Vagina (tissue), 2 donors: ENCODE data around the gene MARK2.
A peak's percentile ranks its signal among the peaks of the same experiment; 100 is the strongest.

Source experiments
- POLR2A ChIP-seq, 2 donors: fragments of 450-650 bp; IDR thresholded peaks; one replicate each; pipeline ENCODE4 v1.6.1; 2017; ENCODE audit warnings: antibody characterized with exemption in 2 of 2, mild to moderate bottlenecking in 2 of 2, moderate library complexity in 2 of 2
- POLR2AphosphoS5 ChIP-seq, 2 donors: sonication (generic); formaldehyde crosslinking; IDR thresholded peaks; one replicate each; pipeline ENCODE4 v1.9.0; 2017; ENCODE audit warnings: antibody characterized with exemption in 2 of 2, mild to moderate bottlenecking in 2 of 2, low read depth in 1 of 2; ENCODE audit not compliant: insufficient read depth in 1 of 2

DNA sequence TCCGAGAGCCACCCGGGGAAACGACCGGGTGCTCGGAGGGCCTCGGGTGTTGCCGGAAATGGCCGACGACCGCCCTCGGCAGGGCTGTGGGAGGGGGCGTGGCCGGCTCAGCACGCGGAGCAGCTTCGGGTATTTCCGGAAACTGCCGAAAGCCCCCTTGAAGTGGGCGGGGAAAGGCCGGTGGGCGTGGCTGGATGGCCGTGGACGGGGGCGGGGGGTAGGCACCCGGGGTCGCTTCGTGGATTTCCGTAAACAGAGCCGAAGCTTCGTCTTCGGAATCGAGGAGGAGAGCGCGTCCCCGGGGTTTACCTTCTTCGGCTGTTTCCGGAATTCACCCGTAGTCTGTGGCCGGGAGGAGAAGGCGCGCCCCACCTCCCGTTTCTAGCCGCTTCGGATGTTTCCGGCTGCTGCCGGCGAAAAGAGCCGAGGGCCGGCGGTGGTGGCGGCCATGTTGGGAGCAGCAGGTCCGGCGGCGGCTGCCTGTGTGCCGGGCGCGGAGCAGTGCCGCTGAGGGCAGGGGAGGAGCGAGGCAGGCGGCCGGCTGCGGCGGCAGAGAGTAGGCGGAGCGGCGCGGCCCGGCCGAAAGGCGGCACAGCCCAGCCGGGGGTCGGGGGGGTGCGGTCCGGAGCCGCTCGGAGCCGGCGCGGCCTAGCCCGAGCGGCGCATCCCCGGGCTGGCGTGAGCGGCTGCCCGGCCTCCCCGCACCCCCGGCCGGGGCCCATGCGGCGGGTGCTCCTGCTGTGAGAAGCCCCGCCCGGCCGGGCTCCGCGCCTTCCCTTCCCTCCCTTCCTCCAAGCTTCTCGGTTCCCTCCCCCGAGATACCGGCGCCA lies at the start of gene MARK2:
- TF ChIP-seq POLR2AphosphoS5 (IDR thresholded peaks at IDR 0.05; ENCODE audit: insufficient read depth in 1 of 2, low read depth in 1 of 2) (peak; percentile 76 to 94), POLR2A (IDR thresholded peaks at IDR 0.05) (peak in 1 of 2 donors; percentile 73)
